KG1 (cell line): Measurements from ENCODE around the gene PLAC1.

ENCODE experiments used
- DNase-seq: peaks from one replicate; lab custom pipeline; 2025; lab: John Stamatoyannopoulos, UW

Gene PLAC1

GRCh38 chrX:134658002-134658759, at the start of gene PLAC1:
Gene PLAC1 (minus strand): TSS chrX:134658471. CDS start chrX:134566682, 91,789 bp downstream.
- DNase-seq = no peak

GRCh38 chrX:134706138-134706537, 47.9 kb upstream of the PLAC1 start:
- no peak for DNase-seq

DNA sequence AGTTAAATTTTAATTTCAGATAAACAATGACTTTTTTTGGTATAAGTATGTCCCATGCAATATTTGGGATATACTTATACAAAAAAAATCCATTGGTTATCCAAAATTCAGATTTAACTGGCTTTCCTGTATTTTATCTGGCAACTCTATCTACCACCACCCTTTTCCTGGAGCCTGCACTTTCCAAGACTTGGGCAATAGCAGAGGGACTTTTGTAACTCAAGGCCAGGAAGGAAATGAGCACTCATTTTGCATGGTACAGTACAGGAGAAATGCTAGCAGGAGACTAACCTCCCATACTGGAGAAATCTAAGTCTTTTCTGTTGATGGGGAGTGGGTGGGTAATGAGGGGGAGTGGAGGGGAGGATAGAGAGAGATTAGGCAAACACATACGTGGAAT, 37.7 kb upstream of the PLAC1 start:
- no peak for DNase-seq

- DNase-seq = no peak
Measured at GRCh38 chrX:134694333-134695322, 36.4 kb upstream of the PLAC1 start.

GRCh38 chrX:134693644-134694043, 35.4 kb upstream of the PLAC1 start:
- DNase-seq = no peak

DNA sequence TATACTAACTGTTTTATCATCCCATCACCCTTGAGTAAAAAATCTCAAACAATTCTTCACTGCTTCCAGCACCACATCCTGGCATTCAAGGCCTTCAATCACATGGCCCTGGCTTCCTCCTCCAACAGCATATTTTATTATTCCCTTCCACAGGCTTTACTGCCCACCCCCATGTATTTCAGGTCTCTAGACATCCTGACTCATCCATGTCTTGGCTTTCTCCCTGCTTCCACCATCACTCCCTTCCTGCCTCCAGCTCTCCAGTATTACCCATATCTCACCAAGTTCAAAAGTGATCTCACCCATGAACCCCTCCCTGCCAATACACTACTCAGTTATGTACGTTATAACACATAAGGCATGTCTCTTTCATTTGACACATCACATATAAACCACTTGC, 34.7 kb upstream of the PLAC1 start:
- no peak for DNase-seq

GRCh38 chrX:134692233-134692632, 34.0 kb upstream of the PLAC1 start:
- no peak for DNase-seq

DNA sequence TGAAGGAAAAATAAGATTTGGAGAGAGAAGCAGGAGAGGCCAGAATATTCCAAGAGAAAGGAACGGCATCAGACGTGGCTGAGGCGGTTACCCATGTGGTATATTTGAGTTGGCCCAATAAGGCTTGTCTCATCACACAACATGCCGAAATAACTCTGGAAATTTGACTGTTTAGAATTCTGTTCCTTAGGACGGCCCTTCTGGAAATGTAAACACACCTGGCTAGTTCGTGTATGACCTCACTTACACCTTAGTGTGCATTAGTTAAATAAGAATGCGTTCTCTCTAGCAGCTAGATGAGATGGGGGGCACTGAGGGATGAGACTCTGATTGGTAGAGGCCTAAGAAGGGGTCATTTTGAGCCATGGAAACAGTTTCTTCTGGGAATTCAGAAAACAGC, 33.2 kb upstream of the PLAC1 start:
- DNase-seq = no peak

DNA sequence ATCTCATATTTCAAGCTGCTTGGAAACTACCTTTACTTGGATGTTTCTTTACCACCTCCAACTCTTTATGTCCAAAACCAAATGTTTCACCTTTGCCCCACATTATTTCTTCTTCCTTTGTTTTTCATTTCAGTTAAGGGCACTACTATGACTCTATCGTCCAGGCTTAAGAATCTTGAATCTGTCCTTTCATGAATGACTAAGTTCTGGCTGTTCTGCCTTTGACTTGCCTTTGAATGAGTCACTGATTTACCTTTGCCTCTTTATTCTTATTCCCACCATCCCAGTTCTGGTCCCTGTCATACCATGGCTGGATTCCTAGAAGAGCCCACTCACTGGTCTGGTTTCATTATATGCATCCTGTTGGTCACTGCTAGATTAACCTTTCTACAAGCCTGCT, 30.6 kb upstream of the PLAC1 start:
- DNase-seq = no peak

DNA sequence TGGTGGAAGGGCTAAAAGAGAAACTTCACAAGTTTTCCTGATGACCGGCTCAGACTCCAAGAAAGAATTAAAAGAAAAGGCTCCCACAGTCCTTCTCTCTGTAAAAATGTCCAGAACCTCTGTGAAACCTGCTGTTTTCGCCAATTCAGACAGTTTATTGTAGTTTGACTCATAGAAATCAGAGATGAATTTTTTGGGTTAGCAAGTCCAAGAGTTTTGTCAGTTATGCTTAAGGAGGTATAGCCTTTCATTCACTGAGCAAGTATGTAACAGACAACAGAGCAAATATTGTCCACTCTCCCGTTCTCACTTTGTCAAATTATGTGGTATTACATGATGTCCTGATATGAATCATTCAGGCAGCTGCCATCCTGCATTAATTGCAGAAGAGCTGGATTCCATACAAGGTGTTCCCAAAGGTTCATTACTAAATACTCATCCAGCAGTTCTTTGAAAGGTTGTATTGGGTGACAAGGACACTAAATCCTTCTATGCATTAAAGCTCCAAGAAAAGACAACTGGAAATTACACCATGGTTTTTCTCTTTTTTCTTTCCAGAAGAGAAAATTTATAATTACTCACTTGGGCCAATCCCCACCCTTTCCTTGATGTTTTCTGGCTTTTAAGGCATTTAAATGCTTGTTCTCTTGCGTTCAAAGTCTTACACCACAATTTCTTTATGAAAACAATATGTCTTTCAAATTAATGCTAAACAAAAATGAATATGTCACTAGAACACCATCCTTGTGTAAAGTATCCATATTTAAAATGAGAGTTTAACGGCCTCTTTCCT, 30.0 kb upstream of the PLAC1 start:
- DNase-seq = no peak

- DNase-seq = no peak
Measured at GRCh38 chrX:134685668-134686067, 27.4 kb upstream of the PLAC1 start.

- DNase-seq = no peak
Measured at GRCh38 chrX:134684956-134685355, 26.7 kb upstream of the PLAC1 start.

GRCh38 chrX:134683351-134684005, 25.2 kb upstream of the PLAC1 start:
- no peak for DNase-seq

DNA sequence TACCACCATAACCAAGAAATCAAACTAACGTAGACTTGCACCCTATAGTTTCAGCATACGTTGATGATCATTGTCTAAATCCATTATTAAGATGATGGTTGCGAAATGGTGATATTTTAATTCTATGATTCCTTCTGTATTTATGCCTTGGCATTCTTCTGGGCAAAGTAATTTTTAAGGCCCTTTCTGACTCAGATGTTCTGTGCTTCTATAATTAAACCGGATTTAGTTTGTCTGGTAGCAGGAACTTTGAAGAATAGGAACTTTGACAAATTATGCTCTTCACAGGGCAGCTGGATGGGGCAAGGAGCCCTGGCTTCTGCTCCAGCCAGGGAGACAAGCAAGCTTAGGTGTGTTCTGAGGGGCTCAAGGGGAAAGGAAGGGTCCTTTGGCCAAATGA, 23.8 kb upstream of the PLAC1 start:
- DNase-seq = no peak

- DNase-seq = no peak
Measured at GRCh38 chrX:134679644-134680043, 21.4 kb upstream of the PLAC1 start.

DNA sequence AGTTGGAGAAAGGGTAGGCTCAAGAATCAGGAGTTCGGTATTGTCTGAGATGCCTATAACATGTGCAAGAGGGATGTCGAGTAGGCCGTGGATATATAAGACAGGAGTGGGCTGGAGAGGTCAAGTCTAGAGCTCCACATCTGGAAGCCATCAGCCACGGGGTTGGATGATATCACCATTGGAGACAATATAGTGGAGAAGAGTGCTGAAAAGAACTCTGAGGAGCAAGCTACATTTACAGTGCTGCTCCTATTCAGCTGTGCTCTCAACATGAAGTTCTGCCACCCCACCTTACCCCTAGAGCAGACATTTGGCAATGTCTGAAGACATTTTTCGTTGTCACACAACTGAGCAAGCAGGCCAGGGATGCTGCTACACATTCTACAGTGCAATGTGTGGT, 20.9 kb upstream of the PLAC1 start:
- DNase-seq = no peak

DNA sequence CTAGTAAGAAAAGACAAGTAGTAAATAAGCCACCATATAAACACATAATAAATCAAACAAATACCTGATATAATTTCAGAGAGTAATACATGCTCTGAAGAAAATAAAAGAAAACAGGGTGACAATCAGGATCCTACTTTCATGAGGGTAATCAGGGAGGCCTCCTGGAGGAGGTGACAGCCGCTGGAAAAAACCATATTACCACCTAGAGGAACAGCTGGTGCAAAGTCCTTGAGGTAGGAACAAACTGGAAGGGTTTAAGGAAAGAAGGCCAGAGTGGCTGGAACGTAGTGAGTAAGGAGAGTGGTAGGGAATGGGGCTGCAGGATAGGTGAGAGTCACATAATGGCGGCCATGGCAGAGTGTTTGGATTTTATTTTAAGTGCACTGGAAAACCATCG, 19.1 kb upstream of the PLAC1 start:
- no peak for DNase-seq

- DNase-seq = no peak
Measured at GRCh38 chrX:134676436-134676835, 18.2 kb upstream of the PLAC1 start.

GRCh38 chrX:134673123-134673522, 14.9 kb upstream of the PLAC1 start:
- DNase-seq = no peak

GRCh38 chrX:134672101-134672500, 13.8 kb upstream of the PLAC1 start:
- DNase-seq = no peak

DNA sequence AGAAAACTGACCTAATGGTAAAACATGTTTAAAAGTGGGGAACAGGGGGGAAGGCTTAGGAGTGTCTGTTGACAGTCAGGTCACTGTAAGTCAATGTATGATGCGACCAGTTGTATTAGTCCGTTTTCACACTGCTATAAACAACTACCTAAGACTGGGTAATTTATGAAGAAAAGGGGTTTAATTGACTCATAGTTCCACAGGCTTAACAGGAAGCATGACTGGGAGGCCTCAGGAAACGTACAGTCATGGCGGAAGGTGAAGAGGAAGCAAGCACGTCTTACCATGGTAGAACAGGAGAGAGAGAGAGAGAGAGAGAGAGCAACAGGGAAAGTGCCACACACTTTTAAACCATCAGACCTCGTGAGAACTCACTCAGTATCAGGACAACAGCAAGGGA, 13.0 kb upstream of the PLAC1 start:
- peak; percentile 15 for DNase-seq
